Pons (tissue), 1 donor: Measurements from ENCODE around the gene PRB2.
"Not testable (repeated sequence)": the region's sequence is repeated elsewhere in the genome, so short reads cannot be mapped to it uniquely, and the experiment has no call there.

ENCODE experiments used
- DNase-seq: peaks from one replicate; pipeline ENCODE4 v3.0.0-alpha.2; 2016; ENCODE audit warnings: low spot score

Gene PRB2

GRCh38 chr12:11395467-11395866 is at the start of gene PRB2:
Gene PRB2 (minus strand): TSS chr12:11395567. CDS start chr12:11395529, 38 bp downstream.
- DNase-seq, result not testable (repeated sequence)

DNA sequence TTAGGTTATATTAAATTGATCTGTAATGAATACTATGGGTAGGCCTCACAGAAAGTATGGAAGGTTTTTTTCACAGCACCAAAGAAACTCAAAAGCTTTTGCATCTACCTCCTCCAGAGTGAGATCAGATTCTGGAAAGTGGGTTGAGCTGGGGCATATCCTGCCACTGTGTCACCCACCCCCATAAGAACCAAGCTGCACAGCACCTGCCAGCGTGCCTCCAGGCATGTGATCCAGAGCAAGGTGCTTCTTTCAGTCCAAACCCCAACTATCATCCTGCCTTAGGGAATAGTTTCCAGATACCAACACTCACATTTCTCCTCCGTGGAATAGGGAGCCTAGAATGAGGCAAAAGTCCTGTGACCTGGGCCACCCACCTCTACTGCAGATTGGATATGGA is 42.6 kb upstream of the PRB2 start:
- DNase-seq, result no peak

DNA sequence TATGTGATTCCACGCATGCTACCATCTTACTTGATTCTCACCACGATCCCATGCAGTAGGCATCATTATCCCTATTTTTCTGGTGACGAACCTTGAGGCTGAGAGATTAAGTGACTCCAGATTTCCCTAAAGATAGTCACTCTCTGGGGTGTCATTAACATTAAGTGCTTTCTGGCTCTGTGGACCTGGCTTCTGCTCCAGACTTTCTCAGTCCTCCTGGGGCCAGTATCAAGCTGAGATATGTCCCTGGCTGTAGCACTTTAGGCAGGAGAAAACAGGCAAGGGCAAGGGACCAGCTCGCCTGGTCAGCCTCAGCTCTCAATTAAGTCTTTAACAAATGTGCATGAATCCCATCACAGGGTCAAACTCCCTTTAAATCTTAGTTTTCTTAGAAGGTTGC is 38.3 kb upstream of the PRB2 start:
- DNase-seq, result no peak

GRCh38 chr12:11431486-11431885 is 36.1 kb upstream of the PRB2 start:
- DNase-seq, result no peak

- DNase-seq, result no peak
These were observed 32.0 kb upstream of the PRB2 start for GRCh38 chr12:11427341-11427740.

- no peak for DNase-seq
These were observed 17.4 kb upstream of the PRB2 start for GRCh38 chr12:11412731-11413130.

GRCh38 chr12:11408096-11408495 is 12.7 kb upstream of the PRB2 start:
- DNase-seq, result no peak

DNA sequence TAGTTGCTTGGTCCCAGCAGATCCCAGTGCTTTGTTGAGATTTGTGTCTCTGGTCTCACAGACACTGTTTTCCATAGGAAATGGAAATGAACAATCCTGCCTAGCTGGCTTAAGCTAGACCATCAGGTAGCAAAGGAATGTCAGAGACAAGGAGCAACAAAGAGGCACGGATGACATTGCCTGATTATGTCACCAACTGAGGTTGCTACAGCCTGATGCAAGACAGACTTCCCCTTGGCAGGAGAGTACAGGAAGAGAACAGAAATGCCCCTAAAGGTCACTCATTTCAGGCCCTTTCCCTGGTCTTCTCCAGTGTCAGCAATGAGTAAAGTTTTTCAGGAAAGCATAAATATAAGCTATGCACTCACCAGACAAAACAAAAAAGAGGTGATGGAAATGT is 2.0 kb upstream of the PRB2 start:
- DNase-seq, result no peak

GRCh38 chr12:11391456-11391855 is 3.9 kb downstream of the PRB2 start:
- DNase-seq, result not testable (repeated sequence)

GRCh38 chr12:11377420-11377819 is 17.9 kb downstream of the PRB2 start:
- DNase-seq, result not testable (repeated sequence)

GRCh38 chr12:11361151-11361550 is 34.2 kb downstream of the PRB2 start:
- DNase-seq, result no peak

DNA sequence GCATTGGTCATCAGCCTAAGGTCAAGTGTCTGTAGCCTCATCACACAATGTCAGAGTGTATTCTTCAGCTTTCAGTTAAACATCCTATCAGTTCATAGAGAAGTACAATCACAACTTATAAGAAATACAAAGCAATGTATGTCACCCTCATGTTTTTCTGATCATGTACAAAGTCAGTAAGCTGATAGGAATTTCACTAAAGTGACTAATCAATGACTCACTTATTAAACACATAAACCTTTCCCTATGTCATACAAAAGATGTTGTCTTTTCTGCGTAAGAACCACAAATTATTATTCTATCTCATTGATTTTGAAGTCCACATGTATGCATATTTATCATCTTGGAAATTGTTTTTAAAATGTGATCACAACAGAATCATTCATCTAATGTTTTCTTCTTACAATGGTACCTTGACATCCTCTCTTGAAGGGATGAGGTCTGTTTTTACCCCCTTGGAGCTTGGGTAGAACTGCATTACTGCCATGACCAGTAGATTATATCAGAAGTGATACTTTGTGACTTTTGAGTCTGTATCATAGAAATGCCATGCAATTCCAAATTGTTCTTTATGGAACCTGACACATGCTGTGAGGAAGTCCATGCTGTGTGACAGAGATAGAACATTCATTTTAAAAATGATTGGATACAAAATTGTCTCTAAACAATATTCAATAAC is 35.0 kb downstream of the PRB2 start:
- DNase-seq, result not testable (repeated sequence)

DNA sequence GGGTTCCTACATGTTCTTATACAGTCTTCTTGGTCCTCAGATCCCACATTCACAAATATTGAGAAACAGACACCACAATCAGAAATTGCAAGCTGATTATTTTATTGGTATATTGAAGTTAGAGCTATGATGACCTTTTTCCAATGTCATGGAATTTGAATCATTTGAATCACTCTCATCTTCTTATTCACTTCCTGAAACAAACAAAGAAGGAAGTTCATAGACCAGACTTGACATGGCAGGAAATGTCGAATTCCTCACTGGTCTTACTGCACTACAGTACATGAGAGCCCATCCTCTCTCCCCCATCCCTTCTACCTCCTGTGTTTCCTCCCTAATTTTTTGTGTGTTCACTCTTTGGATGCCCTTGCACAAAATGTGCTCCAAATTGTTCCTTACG is 43.6 kb downstream of the PRB2 start:
- not testable (repeated sequence) for DNase-seq

DNA sequence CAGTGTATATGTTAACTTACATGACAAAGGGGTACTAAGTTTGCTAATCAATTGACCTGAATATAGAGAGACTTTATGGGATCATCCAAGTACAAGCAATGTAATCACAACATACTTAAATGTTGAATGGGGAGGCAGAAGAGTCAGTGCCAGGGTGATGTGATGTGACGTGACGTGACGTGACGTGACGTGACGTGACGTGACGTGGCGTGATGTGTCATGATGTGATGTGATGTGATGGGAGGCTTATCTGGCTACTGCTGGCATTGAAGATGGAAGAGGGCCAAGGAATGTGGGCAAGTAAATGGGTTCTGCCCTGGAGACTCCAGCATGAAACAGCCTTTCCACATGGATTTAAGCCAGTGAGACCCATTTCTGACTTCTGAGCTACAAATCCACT is 46.9 kb downstream of the PRB2 start:
- no peak for DNase-seq

- no peak for DNase-seq
These were observed 47.6 kb downstream of the PRB2 start for GRCh38 chr12:11347810-11348209.

GRCh38 chr12:11344500-11344899 is 50.9 kb downstream of the PRB2 start:
- no peak for DNase-seq
